Stimulated activated CD4-positive, alpha-beta T cell treated with anti-CD3 and anti-CD28 coated beads, Interleukin-4, amount 100 ng/mL, for 4 hours (primary cell): Measurements from ENCODE around the gene ROM1.
A peak's percentile ranks its signal among the peaks of the same experiment; 100 is the strongest.

Source experiments
- DNase-seq, 2 experiments: peaks; one replicate each; pipeline ENCODE4 v3.0.0-alpha.2; 2020

Gene ROM1

DNA sequence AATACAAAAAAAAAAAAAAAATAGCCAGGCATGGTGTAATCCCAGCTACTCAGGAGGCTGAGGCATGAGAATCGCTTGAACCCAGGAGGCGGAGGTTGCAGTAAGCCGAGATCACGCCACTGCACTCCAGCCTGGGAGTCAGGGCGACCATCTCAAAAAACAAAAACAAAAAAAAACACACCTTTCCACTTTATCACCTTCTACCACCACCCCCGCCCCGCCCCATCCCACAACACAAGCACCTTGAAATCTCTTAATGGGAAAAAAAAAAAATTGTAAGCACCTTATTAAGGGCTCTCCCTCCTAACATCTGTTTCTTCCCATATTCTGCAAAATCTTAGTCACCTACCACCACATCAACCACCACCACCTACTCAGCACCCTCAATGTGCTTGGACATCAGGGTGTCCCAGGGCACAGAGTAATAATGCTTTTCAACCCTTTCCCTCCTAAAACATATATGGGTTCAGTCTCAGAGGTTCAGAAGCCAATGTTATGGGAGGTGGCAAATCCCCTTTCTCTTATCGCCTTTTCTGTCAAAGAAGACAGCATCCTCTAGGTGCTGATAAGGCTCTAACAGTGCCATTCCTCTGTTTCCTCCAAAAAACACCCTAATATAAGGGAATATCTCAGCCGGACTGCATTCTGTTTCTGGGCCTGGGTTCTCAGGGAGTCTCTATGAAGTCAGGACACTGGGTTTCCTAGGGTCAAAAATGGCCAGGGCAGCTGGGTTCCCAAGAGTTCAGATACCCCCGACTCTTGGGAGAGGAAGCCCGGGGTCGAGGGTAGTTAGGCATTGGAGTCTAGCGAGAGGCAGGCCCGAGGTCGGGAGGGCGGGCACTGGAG lies 39.3 kb downstream of the ROM1 start:
- DNase-seq = no peak

DNA sequence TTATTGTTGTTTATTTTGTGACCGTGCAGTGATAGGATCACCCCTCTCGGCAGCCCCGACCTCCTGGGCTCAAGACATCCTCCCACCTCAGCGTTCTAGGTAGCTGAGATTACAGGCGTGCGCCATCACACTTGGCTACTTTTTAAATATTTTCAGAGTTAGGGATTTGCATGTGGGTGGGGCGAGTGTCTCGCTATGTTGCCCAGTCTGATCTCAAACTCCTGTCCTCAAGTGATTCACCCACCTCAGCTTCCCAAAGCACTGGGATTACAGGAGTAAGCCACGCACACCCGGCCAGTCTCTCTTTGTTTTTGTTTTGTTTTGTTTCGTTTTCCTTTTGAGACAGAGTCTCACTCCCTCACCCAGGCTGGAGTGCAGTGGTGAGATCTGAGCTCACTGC lies 41.2 kb downstream of the ROM1 start:
- no peak for DNase-seq

DNA sequence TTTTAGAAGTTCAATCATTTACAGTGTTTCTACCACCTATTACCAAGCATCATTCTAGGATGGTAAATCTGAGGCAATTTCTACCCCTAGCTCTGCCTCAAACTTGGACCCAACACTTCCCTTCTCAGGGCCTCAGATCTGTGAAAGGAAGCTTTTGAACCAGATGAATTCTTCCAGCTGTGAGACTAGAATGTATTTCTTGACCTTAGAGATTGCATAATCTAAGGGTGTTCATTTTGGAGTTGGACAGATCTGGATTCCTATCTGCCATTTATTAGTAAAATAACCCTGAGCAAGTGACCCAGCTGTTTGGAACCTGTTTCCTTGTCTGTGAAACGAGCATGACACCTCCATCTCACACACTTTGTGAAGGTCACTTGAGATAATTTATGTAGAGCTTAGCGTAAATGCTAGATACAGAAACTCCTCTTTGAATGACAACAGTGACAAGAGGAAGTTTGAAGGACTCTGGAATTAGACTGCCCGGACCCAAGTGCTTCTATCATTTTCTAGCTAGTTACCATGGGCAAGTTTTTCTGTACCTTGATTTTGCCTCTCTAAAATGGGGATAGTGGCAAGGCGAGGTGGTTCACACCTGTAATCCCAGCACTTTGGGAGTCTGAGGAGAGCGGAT lies 43.9 kb downstream of the ROM1 start:
- DNase-seq = no peak

DNA sequence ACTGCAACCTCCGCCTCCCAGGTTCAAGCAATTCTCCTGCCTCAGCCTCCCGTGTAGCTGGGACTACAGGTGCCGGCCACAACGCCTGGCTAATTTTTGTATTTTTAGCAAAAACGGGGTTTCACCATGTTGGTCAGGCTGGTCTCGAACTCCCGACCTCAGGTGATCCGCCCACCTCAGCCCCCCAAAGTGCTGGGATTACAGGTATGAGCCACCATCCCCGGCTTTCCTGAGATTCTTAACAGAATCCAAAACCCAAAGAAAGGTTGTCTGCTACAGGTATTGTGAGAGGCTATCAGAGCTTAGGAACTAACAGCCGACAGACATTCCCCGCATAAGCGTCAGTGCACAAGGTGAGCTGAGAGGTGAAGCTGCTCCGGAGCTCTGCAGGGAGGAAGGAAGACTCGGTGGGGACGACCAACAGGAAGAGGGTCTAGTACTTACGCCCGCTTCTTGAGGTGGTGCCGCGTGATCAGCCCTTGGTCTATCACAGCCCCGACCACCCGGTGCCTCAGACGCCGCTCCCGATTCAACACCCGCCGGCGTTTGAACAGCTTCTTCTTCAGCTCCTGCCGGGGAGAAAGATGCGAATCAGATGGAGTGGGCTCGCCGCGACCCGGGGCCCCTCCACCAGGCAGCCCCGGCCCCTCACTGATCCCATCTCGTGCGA lies 51.5 kb downstream of the ROM1 start:
- peak; percentile 41 to 42 for DNase-seq
